ENCODE measurements around the gene C18orf32.
A peak's percentile ranks its signal among the peaks of the same experiment; 100 is the strongest.
"Not testable (repeated sequence)": the region's sequence is repeated elsewhere in the genome, so short reads cannot be mapped to it uniquely, and the experiment has no call there.

C18orf32 gene

GRCh38 chr18:49467019-49467563 lies 19.9 kb downstream of the C18orf32 start:
- no peak for DNase-seq

- DNase-seq: peak in 1 of 3 experiments; percentile 32
These were observed 22.1 kb downstream of the C18orf32 start for GRCh38 chr18:49464718-49465598.

GRCh38 chr18:49461602-49461977 lies 25.4 kb downstream of the C18orf32 start:
- DNase-seq: no peak

- DNase-seq: no peak
These were observed 25.9 kb downstream of the C18orf32 start for GRCh38 chr18:49460976-49461601.

- DNase-seq: peak in 2 of 3 experiments; percentile 46 to 54
These were observed 27.4 kb downstream of the C18orf32 start for GRCh38 chr18:49459404-49460171.

- no peak for DNase-seq
These were observed 29.4 kb downstream of the C18orf32 start for GRCh38 chr18:49457616-49458015.

- no peak for DNase-seq
These were observed 30.2 kb downstream of the C18orf32 start for GRCh38 chr18:49456794-49457193.

GRCh38 chr18:49452534-49452933 lies 34.5 kb downstream of the C18orf32 start:
- not testable (repeated sequence) for DNase-seq

- DNase-seq: peak in 1 of 3 experiments; percentile 35
These were observed 39.0 kb downstream of the C18orf32 start for GRCh38 chr18:49447810-49448745.

- DNase-seq: no peak
These were observed 40.6 kb downstream of the C18orf32 start for GRCh38 chr18:49446481-49446880.

- no peak for DNase-seq
These were observed 42.5 kb downstream of the C18orf32 start for GRCh38 chr18:49444581-49444980.

- DNase-seq: no peak
These were observed 43.2 kb downstream of the C18orf32 start for GRCh38 chr18:49443837-49444236.

GRCh38 chr18:49441338-49441938 lies 45.6 kb downstream of the C18orf32 start:
- peak in 1 of 3 experiments; percentile 59 for DNase-seq

GRCh38 chr18:49435170-49435569 lies 51.9 kb downstream of the C18orf32 start:
- no peak for DNase-seq

GRCh38 chr18:49432602-49433001 lies 54.4 kb downstream of the C18orf32 start:
- no peak for DNase-seq

- DNase-seq: no peak
These were observed 55.7 kb downstream of the C18orf32 start for GRCh38 chr18:49431165-49431962.
